HFF-Myc (cell line): Measurements from ENCODE around the gene POLD1.

ENCODE experiments used
- DNase-seq: peaks from one replicate; pipeline ENCODE4 v3.0.0-alpha.2; 2011; ENCODE audit warnings: low read depth; ENCODE audit errors: extremely low read depth
- H3K4me3 ChIP-seq: replicated peaks from 2 replicates; pipeline ENCODE4 v1.5.1; 2011; ENCODE audit warnings: low read depth, mild to moderate bottlenecking, control low read depth, low read length
- TF ChIP-seq, protein P1 (sequence below): IDR thresholded peaks from 2 replicates; pipeline ENCODE4 v1.5.1; 2012; ENCODE audit warnings: mild to moderate bottlenecking, low read depth, low read length, control low read depth; ENCODE audit errors: missing control alignments

POLD1 gene

DNA sequence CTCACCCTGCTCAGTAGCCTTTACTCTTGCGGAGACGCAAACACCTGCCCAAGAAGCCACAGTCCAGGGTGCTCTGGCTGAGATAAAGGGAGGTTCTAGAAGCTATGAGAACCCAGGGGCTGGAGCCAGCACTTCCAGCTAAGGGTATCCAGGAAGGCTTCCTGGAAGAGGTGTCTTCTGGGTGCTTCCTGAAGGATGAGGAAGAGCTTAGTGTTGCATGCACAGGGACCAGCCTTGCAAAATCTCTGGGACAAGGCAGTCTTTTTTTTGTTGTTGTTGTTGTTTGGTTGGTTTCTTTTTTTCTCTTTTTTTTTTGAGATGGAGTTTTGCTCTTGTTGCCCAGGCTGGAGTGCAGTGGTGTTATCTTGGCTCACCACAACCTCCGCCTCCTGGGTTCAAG lies 69.1 kb downstream of the POLD1 start:
- TF ChIP-seq, protein P1, sequence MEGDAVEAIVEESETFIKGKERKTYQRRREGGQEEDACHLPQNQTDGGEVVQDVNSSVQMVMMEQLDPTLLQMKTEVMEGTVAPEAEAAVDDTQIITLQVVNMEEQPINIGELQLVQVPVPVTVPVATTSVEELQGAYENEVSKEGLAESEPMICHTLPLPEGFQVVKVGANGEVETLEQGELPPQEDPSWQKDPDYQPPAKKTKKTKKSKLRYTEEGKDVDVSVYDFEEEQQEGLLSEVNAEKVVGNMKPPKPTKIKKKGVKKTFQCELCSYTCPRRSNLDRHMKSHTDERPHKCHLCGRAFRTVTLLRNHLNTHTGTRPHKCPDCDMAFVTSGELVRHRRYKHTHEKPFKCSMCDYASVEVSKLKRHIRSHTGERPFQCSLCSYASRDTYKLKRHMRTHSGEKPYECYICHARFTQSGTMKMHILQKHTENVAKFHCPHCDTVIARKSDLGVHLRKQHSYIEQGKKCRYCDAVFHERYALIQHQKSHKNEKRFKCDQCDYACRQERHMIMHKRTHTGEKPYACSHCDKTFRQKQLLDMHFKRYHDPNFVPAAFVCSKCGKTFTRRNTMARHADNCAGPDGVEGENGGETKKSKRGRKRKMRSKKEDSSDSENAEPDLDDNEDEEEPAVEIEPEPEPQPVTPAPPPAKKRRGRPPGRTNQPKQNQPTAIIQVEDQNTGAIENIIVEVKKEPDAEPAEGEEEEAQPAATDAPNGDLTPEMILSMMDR = no peak

DNA sequence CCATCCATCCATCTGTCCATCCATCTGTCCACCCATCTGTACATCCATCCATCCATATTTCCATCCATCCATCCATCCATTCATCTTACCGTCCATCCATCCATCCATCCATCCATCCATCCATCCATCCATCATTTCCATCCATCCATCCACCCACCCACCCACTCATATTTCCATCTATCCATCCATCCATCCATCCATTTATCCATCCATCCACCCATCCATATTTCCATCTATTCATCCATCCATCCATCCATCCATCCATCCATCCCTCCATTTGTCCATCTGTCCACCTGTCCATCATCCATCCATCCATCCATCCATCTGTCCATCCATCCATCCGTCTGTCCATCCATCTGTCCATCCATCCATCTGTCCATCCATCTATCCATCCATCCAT lies 71.8 kb downstream of the POLD1 start:
- DNase-seq = no peak
- H3K4me3 ChIP-seq = no peak overlapping the region
- TF ChIP-seq, protein P1 = no peak

More for the DNA sequence above, 69.1 kb downstream of the POLD1 start:
- H3K4me3 ChIP-seq = no peak overlapping the region
- DNase-seq = no peak

DNA sequence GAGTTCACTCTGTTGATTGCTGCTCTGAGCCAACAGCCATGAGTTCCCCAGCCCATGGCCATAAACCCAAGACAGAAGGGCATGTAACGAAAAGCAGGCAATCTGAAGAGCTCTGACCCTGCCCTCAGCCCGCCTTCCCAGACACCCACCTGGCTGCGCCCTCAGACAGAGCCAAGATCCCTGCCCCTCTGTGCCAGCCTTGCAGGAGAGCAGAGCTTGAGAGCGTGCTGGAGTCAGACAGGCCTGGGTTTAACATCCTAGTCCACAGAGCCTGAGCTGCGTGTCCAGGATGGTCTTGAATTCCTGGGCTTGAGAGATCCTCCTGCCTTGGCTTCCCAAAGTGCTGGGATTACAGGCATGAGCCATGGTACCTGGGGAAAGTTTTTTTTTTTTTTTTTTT lies 73.2 kb downstream of the POLD1 start:
- TF ChIP-seq, protein P1 = no peak
- H3K4me3 ChIP-seq = no peak overlapping the region
- DNase-seq = no peak

DNA sequence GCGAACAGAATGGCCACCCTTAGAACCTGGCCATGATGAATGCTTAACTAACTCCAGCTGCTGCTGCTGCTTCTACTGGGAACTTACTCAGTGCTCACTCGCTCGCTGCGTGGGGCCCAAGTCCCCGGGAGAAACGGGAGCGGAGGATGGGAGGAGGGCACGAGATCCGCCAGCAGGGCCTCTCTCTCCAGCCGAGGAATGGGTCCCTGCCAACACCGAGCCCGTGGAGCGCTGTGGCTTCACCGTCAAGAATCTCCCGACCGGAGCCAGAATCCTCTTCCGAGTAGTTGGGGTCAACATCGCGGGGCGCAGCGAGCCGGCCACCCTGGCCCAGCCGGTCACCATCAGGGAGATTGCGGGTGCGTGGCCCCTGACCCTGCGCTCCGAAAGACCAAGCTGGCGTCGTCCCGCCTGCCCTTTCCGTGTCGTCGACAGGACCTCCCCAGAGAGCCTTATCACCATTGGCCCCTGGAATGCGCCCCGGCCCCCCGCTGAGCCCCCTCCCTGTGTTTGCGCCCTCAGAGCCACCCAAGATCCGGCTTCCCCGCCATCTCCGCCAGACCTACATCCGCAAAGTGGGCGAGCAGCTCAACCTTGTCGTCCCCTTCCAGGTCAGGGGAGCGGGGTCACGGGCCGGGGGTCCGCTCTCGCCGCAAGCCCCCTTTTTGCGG lies 74.4 kb downstream of the POLD1 start:
- no peak for DNase-seq
- no peak overlapping the region for H3K4me3 ChIP-seq
- TF ChIP-seq, protein P1 = no peak

DNA sequence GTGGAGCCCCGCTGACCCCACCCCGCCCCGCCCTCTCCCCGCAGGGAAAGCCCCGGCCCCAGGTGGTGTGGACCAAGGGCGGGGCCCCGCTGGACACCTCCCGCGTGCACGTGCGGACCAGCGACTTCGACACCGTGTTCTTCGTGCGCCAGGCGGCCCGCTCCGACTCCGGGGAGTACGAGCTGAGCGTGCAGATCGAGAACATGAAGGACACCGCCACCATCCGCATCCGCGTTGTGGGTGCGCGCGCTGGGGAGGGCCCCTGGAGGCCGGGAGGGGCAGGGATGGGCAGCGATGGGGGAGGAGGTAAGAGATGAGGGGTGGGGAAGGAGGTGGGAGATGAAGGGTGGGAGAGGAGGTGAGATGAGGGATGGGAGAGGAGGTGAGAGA lies 74.9 kb downstream of the POLD1 start:
- no peak for DNase-seq
- no peak overlapping the region for H3K4me3 ChIP-seq
- TF ChIP-seq, protein P1 = no peak

DNA sequence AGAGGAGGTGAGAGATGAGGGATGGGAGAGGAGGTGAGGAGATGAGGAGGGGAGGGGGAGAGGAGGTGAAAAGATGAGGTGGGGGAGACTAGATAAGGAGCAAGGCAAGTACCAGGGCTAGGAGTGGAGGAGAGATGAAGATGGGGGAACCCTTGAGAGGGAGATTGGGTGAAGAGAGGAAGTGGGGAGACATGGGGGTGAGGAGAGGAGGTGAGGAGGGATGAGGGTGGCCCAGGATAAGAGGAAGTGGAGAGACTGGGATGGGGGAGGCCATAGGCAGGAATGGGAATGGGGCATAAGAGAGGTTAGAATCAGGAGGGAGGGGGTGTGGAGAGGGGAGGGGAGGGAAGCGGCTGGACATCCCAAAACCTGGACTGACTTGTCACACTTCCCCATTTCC lies 75.5 kb downstream of the POLD1 start:
- no peak for DNase-seq
- no peak overlapping the region for H3K4me3 ChIP-seq
- TF ChIP-seq, protein P1 = no peak
